KMS-11 (cell line): ENCODE measurements around the gene STX12.

Experiments
- H2AFZ ChIP-seq: fragments of 200-600 bp; sonication (generic); 2 replicates; pipeline ENCODE4 v1.6.1; 2016; ENCODE audit warnings: antibody characterized with exemption, mixed run types, low read depth
- H3K27ac ChIP-seq: fragments of 200-600 bp; sonication (generic); 2 replicates; pipeline ENCODE4 v1.6.1; 2016; ENCODE audit warnings: mild to moderate bottlenecking, mixed run types
- H3K27me3 ChIP-seq: fragments of 200-600 bp; sonication (generic); 2 replicates; pipeline ENCODE4 v1.6.1; 2017; ENCODE audit warnings: mild to moderate bottlenecking, low read depth, mixed run types, moderate library complexity; ENCODE audit not compliant: insufficient read depth
- H3K36me3 ChIP-seq: fragments of 200-600 bp; sonication (generic); 2 replicates; pipeline ENCODE4 v1.6.1; 2017; ENCODE audit warnings: mild to moderate bottlenecking, mixed run types; ENCODE audit not compliant: insufficient read depth
- H3K4me1 ChIP-seq: fragments of 200-600 bp; sonication (generic); 2 replicates; pipeline ENCODE4 v1.6.1; 2016; ENCODE audit warnings: mild to moderate bottlenecking, low read depth, mixed run types; ENCODE audit not compliant: poor library complexity, severe bottlenecking
- H3K4me2 ChIP-seq: fragments of 200-600 bp; sonication (generic); 2 replicates; pipeline ENCODE4 v1.7.0; 2016; ENCODE audit warnings: mild to moderate bottlenecking, mixed run types
- H3K4me3 ChIP-seq: fragments of 200-600 bp; sonication (generic); IDR thresholded peaks from 2 replicates; pipeline ENCODE4 v1.6.1; 2017; ENCODE audit warnings: low read depth, low read length, mixed read lengths; ENCODE audit not compliant: insufficient read depth
- H3K79me2 ChIP-seq: fragments of 200-600 bp; sonication (generic); 2 replicates; pipeline ENCODE4 v1.6.1; 2016; ENCODE audit warnings: low read depth, mixed run types; ENCODE audit not compliant: insufficient read depth
- H3K9ac ChIP-seq: fragments of 200-600 bp; sonication (generic); 2 replicates; pipeline ENCODE4 v1.6.1; 2016; ENCODE audit warnings: mild to moderate bottlenecking, mixed run types
- H4K20me1 ChIP-seq: fragments of 200-600 bp; sonication (generic); 2 replicates; pipeline ENCODE4 v1.6.1; 2016; ENCODE audit warnings: mild to moderate bottlenecking, mixed run types; ENCODE audit not compliant: insufficient read depth
- CTCF ChIP-seq: fragments of 200-600 bp; sonication (generic); conservative IDR thresholded peaks from 2 replicates; pipeline ENCODE4 v1.6.1; 2017; ENCODE audit warnings: low read depth, mild to moderate bottlenecking, antibody characterized with exemption, low read length, moderate library complexity, mixed read lengths

The STX12 gene

GRCh38 chr1:27862671-27863537 lies 89.9 kb downstream of the STX12 start:
- Histone ChIP-seq H3K27ac (no peak overlapping the region), H3K4me3 (no peak overlapping the region), H3K9ac (no peak overlapping the region), H4K20me1 (no peaks in the 10 kb centered on the region), H3K4me2 (no peak overlapping the region), H3K36me3 (no peaks in the 10 kb centered on the region), H3K27me3 (no peaks in the 10 kb centered on the region), H2AFZ (no peak overlapping the region), H3K4me1 (peaks cover 13% of the 10 kb centered on the region), H3K79me2 (no peaks in the 10 kb centered on the region)
- no peak for TF ChIP-seq CTCF

DNA sequence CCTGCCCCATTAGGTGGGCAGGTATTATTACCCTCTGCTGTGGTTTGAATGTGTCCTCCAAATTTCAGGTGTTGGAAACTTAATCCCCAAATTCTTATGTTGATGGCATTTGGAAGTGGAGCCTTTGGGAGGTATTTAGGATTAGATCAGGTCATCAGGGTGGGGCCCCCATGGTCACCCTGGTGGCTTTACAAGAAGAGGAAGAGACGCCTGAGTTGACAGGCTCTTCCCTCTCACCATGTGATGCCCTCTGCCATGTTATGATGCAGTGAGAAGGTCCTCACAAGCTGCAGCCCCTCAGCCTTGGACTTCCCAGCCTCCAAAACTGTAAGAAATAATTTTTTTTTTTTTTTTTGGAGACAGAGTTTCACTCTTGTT lies 90.5 kb downstream of the STX12 start:
- Histone ChIP-seq H3K4me1 (peaks cover 9% of the 10 kb centered on the region), H2AFZ (no peak overlapping the region), H4K20me1 (no peaks in the 10 kb centered on the region), H3K79me2 (no peaks in the 10 kb centered on the region), H3K4me3 (no peak overlapping the region), H3K27ac (no peak overlapping the region), H3K27me3 (no peaks in the 10 kb centered on the region), H3K9ac (no peak overlapping the region), H3K36me3 (no peaks in the 10 kb centered on the region), H3K4me2 (no peak overlapping the region)
- TF ChIP-seq CTCF, result no peak

GRCh38 chr1:27864264-27864895 lies 91.4 kb downstream of the STX12 start:
- H3K4me2 ChIP-seq, result no peak overlapping the region
- H3K27ac ChIP-seq, result no peak overlapping the region
- H2AFZ ChIP-seq, result no peak overlapping the region
- H3K4me3 ChIP-seq, result no peak overlapping the region
- no peak overlapping the region for H3K9ac ChIP-seq
- H3K36me3 ChIP-seq, result no peaks in the 10 kb centered on the region
- no peaks in the 10 kb centered on the region for H3K27me3 ChIP-seq
- no peaks in the 10 kb centered on the region for H3K79me2 ChIP-seq
- peaks cover 7% of the 10 kb centered on the region for H3K4me1 ChIP-seq
- no peak for TF ChIP-seq CTCF
- H4K20me1 ChIP-seq, result no peaks in the 10 kb centered on the region

DNA sequence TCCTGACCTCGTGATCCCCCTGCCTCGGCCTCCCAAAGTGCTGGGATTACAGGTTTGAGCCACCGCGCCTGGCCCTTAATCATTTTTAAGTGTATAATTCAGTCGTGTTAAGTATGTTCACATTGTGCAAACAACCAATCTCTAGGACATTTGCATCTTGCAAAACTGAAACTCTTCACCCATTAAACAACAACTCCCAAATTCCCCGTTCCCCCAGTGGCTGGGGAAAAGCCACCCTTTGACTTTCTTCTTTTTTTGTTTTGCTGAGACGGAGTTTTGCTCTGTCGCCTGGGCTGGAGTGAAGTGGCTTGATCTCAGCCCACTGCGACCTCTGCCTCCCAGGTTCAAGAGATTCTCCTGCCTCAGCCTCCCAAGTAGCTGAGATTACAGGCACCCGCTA lies 92.8 kb downstream of the STX12 start:
- Histone ChIP-seq H3K36me3 (no peaks in the 10 kb centered on the region), H3K4me1 (peaks cover 7% of the 10 kb centered on the region), H3K9ac (no peak overlapping the region), H3K27me3 (no peaks in the 10 kb centered on the region), H3K27ac (no peak overlapping the region), H3K4me3 (no peak overlapping the region), H4K20me1 (no peaks in the 10 kb centered on the region), H2AFZ (no peak overlapping the region), H3K79me2 (no peaks in the 10 kb centered on the region), H3K4me2 (no peak overlapping the region)
- no peak for TF ChIP-seq CTCF
